Measurements from ENCODE around the gene FERMT2.

Gene FERMT2

GRCh38 chr14:52852810-52853521 is 97.9 kb downstream of the FERMT2 start:
- TF ChIP-seq CTCF (IDR thresholded peaks at IDR 0.05; ENCODE audit: extremely low read depth, insufficient read depth, missing control alignments): no peak
- no peak for DNase-seq (ENCODE audit: low spot score)
- in situ Hi-C loops (cut with MboI; ENCODE audit: low pct_unique_long_range_greater_than_20kb, low sequenced_read_pairs, unreplicated experiment): no loop called here

- in situ Hi-C loops (cut with MboI; ENCODE audit: low pct_unique_long_range_greater_than_20kb, low sequenced_read_pairs, unreplicated experiment): no loop called here
- no peak for DNase-seq (ENCODE audit: low spot score)
- no peak for TF ChIP-seq CTCF (IDR thresholded peaks at IDR 0.05; ENCODE audit: extremely low read depth, insufficient read depth, missing control alignments)
These were observed 100.4 kb downstream of the FERMT2 start for GRCh38 chr14:52850451-52850909.

- no peak for DNase-seq (ENCODE audit: low spot score)
- in situ Hi-C loops (cut with MboI; ENCODE audit: low pct_unique_long_range_greater_than_20kb, low sequenced_read_pairs, unreplicated experiment): no loop called here
These were observed 102.2 kb downstream of the FERMT2 start for GRCh38 chr14:52848626-52849025.

GRCh38 chr14:52846591-52846990 is 104.3 kb downstream of the FERMT2 start:
- in situ Hi-C loops (cut with MboI; ENCODE audit: low pct_unique_long_range_greater_than_20kb, low sequenced_read_pairs, unreplicated experiment): no loop called here
- DNase-seq (ENCODE audit: low spot score): no peak
- TF ChIP-seq CTCF (IDR thresholded peaks at IDR 0.05; ENCODE audit: extremely low read depth, insufficient read depth, missing control alignments): no peak

More at GRCh38 chr14:52848626-52849025, 102.2 kb downstream of the FERMT2 start:
- no peak for TF ChIP-seq CTCF (IDR thresholded peaks at IDR 0.05; ENCODE audit: extremely low read depth, insufficient read depth, missing control alignments)

GRCh38 chr14:52845081-52845480 is 105.8 kb downstream of the FERMT2 start:
- in situ Hi-C loops (cut with MboI; ENCODE audit: low pct_unique_long_range_greater_than_20kb, low sequenced_read_pairs, unreplicated experiment): no loop called here
- no peak for TF ChIP-seq CTCF (IDR thresholded peaks at IDR 0.05; ENCODE audit: extremely low read depth, insufficient read depth, missing control alignments)
- no peak for DNase-seq (ENCODE audit: low spot score)

- no peak for DNase-seq (ENCODE audit: low spot score)
- TF ChIP-seq CTCF (IDR thresholded peaks at IDR 0.05; ENCODE audit: extremely low read depth, insufficient read depth, missing control alignments): no peak
- in situ Hi-C loops (cut with MboI; ENCODE audit: low pct_unique_long_range_greater_than_20kb, low sequenced_read_pairs, unreplicated experiment): no loop called here
These were observed 106.4 kb downstream of the FERMT2 start for GRCh38 chr14:52844262-52845060.
